HG03442 (cell line): ENCODE data around the gene PUDP.
"Not testable (repeated sequence)": the region's sequence is repeated elsewhere in the genome, so short reads cannot be mapped to it uniquely, and the experiment has no call there.

Source experiments
- ATAC-seq: cut with Tn5 transposase; IDR thresholded peaks from one replicate; pipeline ENCODE4 v1.9.1; 2021; ENCODE audit warnings: mild to moderate bottlenecking, moderate library complexity; ENCODE audit not compliant: unreplicated experiment

PUDP gene

DNA sequence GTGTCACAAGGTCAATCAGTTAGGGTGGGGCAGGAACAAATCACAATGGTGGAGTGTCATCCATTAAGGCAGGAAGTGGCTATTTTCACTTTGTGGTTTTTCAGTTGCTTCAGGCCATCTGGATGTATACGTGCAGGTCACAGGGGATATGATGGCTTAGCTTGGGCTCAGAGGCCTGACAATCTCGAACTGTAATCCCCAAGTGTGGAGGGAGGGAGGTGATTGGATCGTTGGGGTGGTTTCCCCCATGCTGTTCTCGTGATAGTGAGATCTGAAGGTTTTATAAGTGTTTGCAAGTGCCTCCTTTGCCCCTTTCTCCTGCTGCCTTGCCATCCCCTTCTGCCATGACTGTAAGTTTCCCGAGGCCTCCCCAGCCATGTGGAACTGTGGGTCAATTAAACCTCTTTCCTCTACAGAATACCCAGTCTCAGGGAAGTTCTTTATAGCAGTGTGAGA, 37.1 kb downstream of the PUDP start:
- peak; percentile 44 for ATAC-seq

DNA sequence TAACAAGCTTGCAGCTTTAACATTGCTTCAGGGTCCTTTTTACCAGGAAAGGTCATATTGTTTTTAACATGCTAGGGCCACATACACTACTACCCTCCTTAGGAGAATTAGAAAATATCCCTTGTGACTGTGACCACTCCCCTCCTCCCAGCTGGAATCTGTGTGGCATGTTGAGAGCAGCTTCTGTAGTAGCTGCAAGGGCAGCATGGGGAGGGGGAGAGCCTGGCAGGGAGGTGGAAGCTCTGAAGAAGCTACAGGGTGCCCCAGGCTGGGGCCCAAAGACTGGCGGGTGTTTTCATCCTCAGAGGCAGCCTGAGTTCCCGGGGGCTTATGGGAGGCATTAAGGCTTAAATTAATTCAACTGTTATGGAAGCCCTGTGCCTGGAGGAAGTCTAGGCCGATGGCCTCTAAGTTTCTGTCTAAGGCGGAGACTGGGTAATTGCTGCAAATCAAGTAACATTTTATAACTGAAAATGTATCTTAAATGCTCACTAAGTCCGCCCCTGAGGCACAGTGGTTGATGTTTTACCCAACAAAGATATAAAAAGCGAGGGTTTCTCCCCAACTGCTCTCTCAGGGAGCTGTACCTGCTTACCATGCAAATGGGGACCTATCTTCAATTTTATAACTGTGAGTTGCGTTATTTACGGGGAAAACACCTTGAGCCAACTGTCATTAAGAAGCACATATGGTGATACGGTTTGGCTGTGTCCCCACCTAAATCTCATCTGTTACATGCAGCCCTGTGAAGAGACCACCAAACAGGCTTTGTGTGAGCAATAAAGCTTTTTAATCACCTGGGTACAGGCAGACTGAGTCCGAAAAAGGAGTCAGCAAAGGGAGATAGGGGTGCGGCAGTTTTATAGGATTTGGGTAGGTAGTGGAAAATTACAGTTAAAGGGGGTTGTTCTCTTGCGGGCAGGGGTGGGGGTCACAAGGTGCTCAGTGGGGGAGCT, 37.8 kb downstream of the PUDP start:
- peak; percentile 67 for ATAC-seq

DNA sequence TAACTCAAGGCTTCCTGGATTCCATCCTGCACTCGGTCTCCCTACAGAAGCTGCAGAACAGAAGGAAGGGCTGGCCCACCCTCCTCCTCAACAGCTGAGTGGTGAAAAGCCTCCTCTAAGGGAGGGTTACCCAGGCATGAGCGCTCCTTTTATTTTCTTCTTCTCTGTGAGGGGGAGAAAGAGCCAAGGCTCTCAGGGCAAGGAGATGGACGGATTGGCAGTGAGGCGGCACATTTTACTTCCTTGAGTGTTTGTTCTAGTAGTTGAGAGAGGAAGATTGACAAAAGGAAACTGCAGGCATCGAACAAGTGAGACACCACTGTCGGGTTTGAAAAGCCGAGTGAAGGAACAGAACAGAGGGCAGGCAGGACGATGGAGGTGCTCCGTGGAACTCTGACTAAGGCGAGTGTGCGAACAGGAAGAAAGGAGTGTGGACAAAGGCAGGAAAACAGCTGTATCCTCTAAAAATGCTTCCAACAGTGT, 38.9 kb downstream of the PUDP start:
- ATAC-seq, result no peak

GRCh38 chrX:7108030-7108429, 39.9 kb downstream of the PUDP start:
- no peak for ATAC-seq

- no peak for ATAC-seq
These were observed 41.3 kb downstream of the PUDP start for GRCh38 chrX:7106649-7107048.

GRCh38 chrX:7102119-7102518, 45.8 kb downstream of the PUDP start:
- no peak for ATAC-seq

- ATAC-seq, result no peak
These were observed 47.9 kb downstream of the PUDP start for GRCh38 chrX:7100022-7100421.

- not testable (repeated sequence) for ATAC-seq
These were observed 52.3 kb downstream of the PUDP start for GRCh38 chrX:7095657-7096056.

DNA sequence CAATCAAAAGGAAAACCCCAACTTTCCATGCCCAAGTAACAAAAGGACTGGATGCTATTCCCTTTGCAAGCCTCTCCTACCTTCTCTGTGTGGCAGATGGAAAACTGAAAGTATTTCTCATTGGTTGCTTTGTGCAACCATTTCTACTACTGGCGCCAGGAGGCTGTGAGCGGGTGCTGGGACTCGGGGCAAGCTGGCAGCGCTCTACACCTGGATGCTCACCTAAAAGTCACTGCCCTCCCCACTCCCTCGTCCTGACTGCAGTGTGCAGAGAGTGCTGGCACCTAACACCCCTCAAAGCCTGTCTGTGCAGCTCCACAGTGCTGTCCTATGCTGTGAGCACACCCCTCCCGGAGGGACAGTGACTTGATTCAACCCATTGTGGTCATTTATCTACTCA, 54.6 kb downstream of the PUDP start:
- ATAC-seq, result no peak

DNA sequence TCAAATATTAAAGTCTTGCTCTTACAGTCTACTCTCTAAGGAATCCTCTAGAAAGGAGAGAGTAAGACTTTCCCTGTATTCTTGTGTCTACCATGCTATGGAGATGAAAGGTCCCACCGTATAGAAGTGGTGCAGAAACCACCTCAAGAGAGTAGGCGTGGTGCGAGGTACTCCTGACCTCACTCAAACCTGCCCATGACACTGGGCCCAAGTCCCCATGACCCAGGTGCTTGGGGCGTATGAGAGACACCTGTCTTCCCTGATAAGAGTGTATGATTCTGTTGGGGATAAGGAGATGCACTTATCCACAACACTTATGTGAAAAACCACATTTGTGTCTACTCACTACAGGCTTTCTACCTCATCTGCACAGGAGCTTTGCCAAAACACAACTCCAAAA, 55.4 kb downstream of the PUDP start:
- no peak for ATAC-seq

- ATAC-seq, result no peak
These were observed 56.0 kb downstream of the PUDP start for GRCh38 chrX:7091923-7092322.

- ATAC-seq, result no peak
These were observed 57.3 kb downstream of the PUDP start for GRCh38 chrX:7090641-7091040.

GRCh38 chrX:7088968-7089615, 58.9 kb downstream of the PUDP start:
- ATAC-seq, result peak; percentile 49

DNA sequence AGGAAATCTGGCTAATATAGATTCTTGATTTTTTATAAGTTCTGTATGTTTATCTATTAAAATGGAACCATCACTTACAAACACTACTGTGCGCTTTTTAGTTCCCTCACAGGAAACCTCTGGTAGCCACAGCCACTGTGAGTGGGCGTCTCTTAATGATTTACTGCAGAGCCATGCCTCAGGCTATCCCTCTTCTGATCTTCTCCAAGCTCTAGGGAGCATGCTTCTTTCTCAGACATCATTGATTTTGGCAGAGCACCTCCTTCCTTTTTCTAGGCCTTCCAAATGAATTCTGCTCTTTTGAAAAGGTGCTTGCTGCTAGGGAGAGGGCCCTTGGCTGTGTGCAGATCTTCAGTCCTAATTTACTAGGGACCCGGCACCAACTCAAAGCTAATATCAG, 61.6 kb downstream of the PUDP start:
- ATAC-seq, result peak; percentile 33

- no peak for ATAC-seq
These were observed 62.1 kb downstream of the PUDP start for GRCh38 chrX:7085879-7086278.

DNA sequence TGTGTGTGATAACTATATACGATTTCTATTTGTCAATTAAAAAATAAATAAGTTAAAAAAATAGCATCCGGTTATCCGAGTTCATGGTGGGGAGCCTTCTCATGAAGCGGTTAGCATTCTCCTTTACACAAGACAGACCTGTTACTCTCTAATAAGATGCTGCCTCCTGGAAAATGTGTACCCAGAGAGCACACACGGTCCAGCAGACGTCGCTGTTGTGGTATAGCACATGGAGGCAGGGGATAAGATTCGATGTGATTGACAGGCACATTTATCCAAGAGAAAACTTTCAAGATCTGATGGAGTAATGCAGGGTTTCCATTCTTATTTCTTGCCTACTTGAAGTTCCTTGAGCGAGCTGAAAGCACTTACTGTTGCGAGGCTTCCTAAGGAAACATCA, 63.1 kb downstream of the PUDP start:
- ATAC-seq, result no peak

DNA sequence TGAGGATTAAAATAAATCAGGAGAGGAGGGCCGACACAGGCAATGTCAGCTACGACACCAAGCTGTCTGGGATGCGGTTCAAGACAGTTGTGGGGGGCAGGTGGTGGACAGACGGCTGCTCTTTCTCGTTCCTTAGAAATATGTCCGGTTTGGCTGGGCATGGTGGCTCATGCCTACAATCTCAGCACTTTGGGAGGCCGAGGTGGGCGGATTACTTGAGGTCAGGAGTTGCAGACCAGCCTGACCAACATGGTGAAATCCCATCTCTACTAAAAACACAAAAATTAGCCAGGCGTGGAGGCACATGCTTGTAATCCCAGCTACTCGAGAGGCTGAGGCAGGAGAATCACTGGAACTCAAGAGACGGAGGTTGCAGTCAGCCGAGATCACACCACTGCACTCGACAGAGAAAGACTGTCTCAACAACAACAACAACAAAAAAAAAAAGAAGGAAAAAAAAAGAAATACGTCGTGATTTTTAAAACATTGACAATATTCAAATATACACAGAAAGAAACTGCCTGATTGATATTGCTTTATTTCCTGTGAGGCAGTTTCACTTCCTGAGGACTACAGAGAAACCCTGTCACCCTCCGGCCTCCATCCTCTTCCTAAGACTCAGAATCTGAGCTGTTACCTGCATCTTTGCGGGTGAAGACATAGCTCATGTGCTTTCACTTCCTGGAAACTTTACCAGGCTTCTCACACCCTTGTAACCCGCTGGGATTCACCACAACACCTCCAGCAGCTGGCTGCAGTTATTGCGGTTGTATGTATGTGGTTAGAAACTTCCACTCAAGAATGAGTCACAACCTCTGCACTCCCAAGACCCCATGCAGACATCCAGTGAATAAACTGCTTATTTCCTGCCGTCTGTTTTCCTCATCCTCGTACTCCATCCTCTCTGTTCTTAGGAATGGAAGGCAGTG, 64.2 kb downstream of the PUDP start:
- peak; percentile 89 for ATAC-seq

GRCh38 chrX:7083021-7083420, 64.9 kb downstream of the PUDP start:
- no peak for ATAC-seq

GRCh38 chrX:7082556-7082955, 65.4 kb downstream of the PUDP start:
- no peak for ATAC-seq

DNA sequence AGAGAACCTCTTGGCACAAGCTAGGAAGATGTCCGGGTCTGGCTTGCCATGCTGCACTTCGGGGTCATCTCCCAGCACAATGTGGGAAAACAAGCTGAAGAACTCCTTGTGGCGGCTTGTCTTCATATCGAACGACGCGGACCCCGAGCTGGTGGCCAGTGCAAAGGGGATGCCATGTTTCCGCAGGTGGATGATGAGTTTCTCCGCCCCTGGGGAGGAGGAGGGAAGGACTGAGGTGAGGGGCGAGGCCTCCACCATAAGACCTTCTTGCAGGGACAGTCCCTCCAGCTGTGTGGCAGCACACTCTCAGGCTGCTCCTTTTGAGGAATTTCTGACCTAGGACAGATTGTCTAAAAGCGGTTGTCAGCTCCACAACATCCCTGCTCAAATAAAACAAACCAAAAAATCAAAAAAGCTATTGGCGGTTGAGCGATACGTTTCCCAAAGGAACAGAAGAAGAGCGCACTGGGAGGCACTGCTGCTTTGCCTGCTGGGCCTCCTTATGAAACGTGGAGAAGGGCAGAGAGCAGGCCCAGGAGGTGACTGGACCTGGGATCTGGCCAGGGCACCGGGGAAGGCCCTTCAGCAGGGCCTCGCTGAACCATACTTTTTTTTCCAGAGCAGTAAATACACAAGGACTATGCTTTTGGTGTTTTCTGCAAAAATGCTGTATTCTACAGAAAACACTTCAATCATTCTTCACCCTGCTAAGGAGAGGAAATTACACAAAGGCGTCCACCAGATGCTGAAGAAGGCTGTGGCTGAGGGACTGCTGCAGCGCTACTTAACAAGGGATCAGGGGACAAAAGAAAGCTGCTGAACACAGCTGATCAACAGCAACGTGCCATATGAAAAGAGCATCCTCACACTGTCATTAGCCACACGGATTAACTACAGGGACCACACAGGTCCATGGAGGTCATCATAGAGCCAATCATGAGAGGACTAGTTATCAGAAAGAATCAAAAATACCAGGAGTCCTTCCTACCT, 70.4 kb downstream of the PUDP start:
- ATAC-seq, result no peak
